Astrocyte (in vitro differentiated cells and primary cell): Measurements from ENCODE around the gene FXR1.

Source experiments
- EZH2 ChIP-seq: IDR thresholded peaks from 2 replicates; pipeline ENCODE4 v1.6.1; 2012; ENCODE audit warnings: mild to moderate bottlenecking, low read length, inconsistent platforms; ENCODE audit not compliant: insufficient read depth
- TF ChIP-seq, protein P1 (sequence below): IDR thresholded peaks from 2 replicates; pipeline ENCODE4 v1.5.1; 2011; ENCODE audit warnings: low read depth, mild to moderate bottlenecking, inconsistent platforms, low read length, moderate library complexity; ENCODE audit not compliant: insufficient read depth

DNA sequence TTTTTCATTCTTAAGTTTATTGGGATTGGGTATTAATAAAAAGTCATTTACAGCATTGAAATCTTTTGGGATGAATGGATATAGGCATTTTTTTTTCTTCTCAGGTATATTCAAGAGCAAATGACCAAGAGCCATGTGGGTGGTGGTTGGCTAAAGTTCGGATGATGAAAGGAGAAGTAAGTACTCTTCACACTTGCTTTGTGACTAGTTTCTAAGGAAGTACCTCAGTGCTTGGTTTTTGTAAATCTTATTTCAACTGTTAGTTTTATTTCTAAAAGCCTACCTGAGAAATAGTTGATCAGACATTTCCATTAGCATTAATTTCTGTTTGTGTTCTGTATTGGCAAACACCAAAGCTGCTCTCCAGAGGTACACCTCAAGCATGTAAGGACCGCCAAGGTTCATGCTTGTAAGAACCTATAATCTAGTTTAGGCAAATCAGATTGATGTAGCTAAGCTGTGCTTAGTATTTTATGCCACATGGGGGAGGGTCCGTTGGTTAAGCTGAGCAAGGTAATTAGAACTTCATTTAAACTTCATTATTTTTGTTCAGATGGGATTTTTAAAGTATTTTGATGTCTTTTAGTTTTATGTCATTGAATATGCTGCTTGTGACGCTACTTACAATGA is 35.4 kb downstream of the FXR1 start:
- TF ChIP-seq, protein P1, sequence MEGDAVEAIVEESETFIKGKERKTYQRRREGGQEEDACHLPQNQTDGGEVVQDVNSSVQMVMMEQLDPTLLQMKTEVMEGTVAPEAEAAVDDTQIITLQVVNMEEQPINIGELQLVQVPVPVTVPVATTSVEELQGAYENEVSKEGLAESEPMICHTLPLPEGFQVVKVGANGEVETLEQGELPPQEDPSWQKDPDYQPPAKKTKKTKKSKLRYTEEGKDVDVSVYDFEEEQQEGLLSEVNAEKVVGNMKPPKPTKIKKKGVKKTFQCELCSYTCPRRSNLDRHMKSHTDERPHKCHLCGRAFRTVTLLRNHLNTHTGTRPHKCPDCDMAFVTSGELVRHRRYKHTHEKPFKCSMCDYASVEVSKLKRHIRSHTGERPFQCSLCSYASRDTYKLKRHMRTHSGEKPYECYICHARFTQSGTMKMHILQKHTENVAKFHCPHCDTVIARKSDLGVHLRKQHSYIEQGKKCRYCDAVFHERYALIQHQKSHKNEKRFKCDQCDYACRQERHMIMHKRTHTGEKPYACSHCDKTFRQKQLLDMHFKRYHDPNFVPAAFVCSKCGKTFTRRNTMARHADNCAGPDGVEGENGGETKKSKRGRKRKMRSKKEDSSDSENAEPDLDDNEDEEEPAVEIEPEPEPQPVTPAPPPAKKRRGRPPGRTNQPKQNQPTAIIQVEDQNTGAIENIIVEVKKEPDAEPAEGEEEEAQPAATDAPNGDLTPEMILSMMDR, result no peak
- no peak for TF ChIP-seq EZH2
